Hypothalamus (tissue), 51 donors: Measurements from ENCODE around the gene HNF1B.

ENCODE experiments used
- DNase-seq, 51 donors: peaks; one replicate each; lab custom pipeline; 2025; lab: John Stamatoyannopoulos, UW

Gene HNF1B

GRCh38 chr17:37737081-37737480 is 7.8 kb downstream of the HNF1B start:
- no peak for DNase-seq

DNA sequence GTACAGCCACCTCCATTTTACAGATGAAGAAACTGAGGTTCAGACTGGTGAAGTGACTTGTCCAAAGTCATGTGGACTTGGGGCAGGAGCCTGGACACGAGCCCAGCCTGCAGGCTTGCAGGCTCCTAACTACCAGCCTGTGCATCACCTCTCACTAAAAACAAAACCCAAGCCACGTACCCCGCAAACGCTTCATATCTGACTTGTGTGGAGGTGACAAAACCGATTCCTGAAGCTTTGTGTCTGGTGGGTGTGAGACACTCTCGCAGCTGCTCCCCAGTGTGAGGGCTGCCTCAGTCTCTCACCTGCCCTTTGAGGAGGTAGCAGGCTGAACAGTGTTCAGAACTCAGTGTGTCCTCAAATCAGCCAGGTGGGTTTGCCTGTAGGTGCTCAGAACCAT is 8.4 kb downstream of the HNF1B start:
- no peak for DNase-seq

- DNase-seq: no peak
Measured at GRCh38 chr17:37735165-37735564, 9.7 kb downstream of the HNF1B start.

DNA sequence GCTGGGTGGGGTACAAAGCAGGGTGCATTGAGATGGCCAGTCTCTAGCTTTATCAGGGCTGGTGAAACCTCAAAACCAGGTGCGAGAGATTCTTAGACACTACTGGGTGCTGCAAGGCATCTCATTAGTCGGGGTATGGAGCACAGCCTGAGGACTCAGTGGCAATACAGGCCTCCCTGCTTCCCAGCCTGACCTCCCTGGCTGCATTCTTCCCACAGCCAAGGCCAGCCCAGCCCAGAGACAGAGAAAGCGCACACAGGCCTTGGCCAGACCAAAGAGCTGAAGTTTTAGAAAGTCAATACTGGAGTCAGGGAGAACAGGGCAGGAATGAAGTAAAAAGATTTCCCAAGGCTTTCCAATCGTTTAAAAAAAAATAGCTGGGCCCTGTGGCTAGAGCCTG is 12.5 kb downstream of the HNF1B start:
- DNase-seq: no peak

GRCh38 chr17:37731056-37731455 is 13.8 kb downstream of the HNF1B start:
- no peak for DNase-seq

GRCh38 chr17:37729905-37730304 is 15.0 kb downstream of the HNF1B start:
- DNase-seq: no peak

DNA sequence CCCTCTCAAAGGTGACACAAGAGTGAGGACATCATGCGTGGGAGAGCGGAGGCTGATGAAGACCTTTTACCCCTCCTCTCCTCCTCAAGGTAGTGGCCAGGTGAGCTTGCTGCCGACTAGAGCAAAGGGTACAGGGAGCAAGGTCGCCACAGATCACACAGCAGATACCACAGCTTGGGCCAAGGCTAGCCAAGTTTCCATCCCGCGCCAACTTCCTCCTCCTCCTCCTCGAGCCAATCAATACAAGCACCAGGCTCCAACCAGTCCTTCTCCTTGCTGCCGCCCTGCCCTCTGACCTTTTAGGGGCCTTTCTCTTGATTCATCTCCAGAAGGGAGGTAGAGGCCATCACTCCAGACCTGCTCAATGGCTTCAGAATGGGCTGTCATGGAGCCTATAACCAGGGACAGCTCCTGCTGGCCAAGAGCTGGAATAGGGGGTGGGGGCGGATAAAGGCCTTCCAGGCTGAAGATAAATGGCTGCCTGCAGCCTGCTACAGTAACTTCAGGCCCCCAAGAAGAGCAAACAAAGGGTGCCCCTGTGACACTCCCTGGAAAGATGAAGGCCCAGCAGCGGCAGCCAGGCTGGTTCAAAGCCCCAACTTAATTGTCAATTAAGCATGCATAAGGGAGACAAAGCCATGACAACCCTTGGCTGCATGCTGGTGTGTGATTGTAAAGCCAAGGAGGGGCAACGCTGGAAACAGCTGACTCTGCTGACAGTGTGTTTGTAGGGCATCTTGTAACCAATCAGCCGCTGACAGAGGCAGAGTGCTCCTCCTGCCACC is 17.8 kb downstream of the HNF1B start:
- no peak for DNase-seq

- no peak for DNase-seq
Measured at GRCh38 chr17:37726248-37726647, 18.6 kb downstream of the HNF1B start.

- no peak for DNase-seq
Measured at GRCh38 chr17:37725601-37726146, 19.2 kb downstream of the HNF1B start.

- no peak for DNase-seq
Measured at GRCh38 chr17:37725021-37725595, 19.8 kb downstream of the HNF1B start.

DNA sequence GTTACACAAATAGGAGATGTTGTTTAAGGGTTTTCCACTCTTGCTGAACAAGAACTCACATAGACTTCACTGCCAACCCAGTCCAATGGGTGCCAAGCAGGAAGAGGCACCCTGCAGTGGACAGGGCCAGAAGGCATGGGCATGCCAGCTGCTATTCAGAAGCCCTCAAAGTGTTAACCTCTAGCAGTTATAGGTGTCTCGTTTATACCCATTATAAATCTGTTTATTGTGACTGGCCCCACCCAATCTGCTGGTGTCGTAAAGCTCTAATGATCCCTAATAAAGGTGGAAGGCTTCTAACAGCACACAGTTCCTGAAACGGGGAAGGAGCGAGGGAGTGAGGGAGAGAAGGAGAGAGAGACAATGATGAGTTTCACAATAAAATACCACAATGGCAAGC is 23.9 kb downstream of the HNF1B start:
- no peak for DNase-seq

DNA sequence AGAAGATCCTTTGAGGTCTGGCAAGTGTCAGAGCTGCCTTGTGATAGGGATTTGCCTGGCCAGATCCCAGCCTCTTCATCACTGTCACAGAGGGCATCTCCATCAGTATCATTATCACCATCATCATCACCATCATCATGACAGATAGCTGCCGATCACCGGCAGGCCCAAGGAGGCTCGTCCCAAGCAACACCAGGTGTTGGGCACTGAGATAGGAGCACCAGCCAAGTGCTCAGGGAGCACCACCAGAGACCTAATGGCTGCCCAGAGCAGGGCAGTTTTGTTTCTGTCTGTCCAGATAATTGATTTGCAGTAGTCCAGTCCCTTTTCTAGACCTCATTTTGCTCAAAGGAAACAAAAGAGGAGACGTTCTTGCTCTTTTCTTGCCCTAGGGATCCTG is 25.0 kb downstream of the HNF1B start:
- DNase-seq: no peak

DNA sequence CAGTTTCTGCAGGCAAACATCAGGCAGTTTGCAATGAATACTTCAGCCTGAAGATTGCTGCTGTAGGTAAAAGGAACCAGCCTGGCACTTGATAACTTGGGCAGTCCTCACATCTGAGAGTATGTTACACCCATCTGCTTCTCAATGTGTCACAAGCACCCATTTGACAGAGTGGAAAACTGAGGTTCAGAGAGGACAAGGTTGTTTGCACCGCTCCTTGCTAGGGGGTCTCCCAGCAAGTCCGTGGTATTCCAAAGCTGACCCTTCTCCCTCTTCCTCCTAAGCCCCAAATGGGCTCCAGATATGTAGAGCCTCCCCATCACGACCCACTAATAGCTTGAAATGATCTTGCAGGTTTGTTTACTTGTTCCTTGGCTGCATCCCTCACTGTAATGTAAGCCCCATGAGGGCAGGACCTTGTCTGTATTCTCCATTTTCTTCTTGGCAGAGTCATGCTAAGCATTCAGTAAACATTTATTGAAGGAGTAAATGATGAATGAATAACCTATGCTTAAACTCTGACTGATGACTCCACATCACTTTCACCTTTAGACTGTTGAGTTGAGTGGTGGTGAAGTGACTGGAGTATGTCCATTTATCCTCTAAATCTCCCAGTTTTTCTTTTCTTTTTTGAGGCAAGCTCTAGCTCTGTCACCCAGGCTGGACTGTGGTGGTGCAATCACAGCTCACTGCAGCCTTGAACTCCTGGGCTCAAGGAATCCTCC is 26.4 kb downstream of the HNF1B start:
- no peak for DNase-seq

DNA sequence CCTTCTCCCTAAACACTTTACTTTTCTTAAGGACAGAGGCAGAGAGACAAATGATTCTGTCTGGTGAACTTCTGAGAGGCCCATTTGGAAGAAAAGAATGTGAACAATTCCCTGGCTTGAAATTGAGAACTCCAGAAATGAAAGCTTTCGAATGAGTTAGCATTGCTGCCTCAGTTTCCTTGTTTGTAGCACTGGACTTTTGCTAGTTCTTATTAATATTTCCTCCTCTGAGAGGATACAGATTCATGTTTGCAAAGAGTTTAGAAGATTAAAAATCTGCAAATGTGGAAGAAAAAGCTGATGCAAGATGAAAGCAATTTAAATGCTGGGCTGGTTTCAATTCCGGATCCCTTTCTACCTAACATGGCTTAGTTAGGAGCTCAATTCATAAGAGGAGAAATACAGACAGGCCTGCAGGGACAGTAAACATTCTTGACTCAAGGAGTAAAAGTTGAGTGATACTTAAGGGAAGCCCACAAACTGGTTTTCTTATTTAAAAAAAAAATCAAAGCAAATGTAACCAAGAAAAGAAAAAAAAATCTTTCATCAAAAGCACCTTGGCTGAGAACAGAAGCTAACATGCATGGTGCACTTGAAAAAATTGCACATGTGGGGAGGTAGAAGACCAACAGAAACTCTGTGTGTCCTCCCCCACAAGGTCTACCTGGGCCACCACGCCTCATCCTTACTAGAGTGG is 27.1 kb downstream of the HNF1B start:
- DNase-seq: no peak

GRCh38 chr17:37714897-37715296 is 30.0 kb downstream of the HNF1B start:
- no peak for DNase-seq

DNA sequence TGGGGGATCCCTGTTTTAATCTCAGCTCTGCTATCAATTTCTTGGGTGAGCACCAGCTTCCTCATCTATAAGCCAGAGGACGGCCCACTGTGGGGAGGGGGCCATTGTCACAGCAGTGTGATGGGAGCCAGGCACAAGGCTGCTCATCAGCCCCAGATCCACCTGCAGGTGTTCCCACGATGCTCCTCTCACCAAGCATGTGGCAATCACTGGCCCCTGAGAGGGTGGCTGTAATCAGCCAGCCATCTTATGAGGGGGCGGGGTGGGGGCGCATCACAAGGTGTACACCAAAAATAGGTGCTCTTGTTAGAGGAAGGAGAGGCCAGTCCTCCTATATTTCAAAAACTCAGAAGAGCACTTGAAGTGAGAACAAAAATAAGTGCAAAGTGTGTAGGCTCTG is 31.2 kb downstream of the HNF1B start:
- no peak for DNase-seq

- no peak for DNase-seq
Measured at GRCh38 chr17:37713028-37713431, 31.8 kb downstream of the HNF1B start.

- DNase-seq: no peak
Measured at GRCh38 chr17:37711113-37711512, 33.7 kb downstream of the HNF1B start.

DNA sequence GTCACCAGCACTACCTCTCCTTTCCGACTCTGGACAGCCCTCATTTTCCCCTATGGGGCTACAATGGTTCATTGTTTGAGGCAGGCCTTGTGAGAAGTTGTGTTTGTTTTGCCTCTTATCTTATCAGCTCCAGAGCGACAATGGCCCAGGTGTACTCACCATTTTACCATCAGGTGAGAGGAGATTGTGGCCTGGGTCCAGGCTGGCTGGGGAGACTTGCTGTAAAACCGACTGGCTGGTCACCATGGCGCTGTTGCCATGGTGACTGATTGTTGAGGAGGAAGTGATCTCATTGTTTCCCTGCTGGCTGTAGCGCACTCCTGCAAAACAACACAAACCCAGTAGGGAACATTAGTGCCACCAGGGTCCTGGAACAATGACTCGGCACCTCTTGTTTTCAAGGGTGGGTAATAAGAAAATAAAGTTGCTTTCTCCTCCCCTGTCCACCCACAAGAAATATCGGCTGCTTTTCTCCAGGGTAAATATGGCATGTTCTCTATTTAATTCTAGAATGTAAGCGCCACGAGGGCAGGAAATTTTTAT is 34.4 kb downstream of the HNF1B start:
- peak in 13 of 51 donors; percentile 2 to 32 (median 10) for DNase-seq

GRCh38 chr17:37708616-37709212 is 36.1 kb downstream of the HNF1B start:
- DNase-seq: no peak
